ENCODE data around the gene UGT2A2. TPM values are rescaled to one million over a fixed set of nuclear protein-coding genes. Genes with fewer than 3 reads are reported as not detected.

UGT2A2 gene
- total RNA-seq, 2 experiments from 2014 or later, result not detected

Other genes starting within 250 kb of the UGT2A2 start
- gene UGT2B4, start 143.7 kb downstream of the UGT2A2 start, total RNA-seq, result not detected
- not detected for gene UGT2A1, start 13.6 kb upstream of the UGT2A2 start, total RNA-seq
- 1 to 10 TPM; 2.0 to 2.8 TPM for gene SULT1B1, start 121.0 kb upstream of the UGT2A2 start, total RNA-seq
- not detected for gene SULT1E1, start 220.5 kb upstream of the UGT2A2 start, total RNA-seq

Measured in activated naive CD8-positive, alpha-beta T cell treated with anti-CD3 and anti-CD28 coated beads, Interleukin-2, amount 10 ng/mL, durations not matched to agents 7 days and 5 days (primary cell).